Smooth muscle cell (in vitro differentiated cells): ENCODE results near the gene BEX3. TPM values are rescaled to one million over a fixed set of nuclear protein-coding genes. Genes with fewer than 3 reads are reported as not detected.

Source experiments
- DNase-seq: peaks from one replicate; lab custom pipeline; 2025; ENCODE audit not compliant: unreplicated experiment; lab: John Stamatoyannopoulos, UW
- H2AFZ ChIP-seq: fragments of 200-600 bp; sonication (generic); 2 replicates; pipeline ENCODE4 v1.6.0; 2016; ENCODE audit warnings: antibody characterized with exemption, low read depth, mild to moderate bottlenecking
- H3F3A ChIP-seq: fragments of 200-600 bp; sonication (generic); 2 replicates; pipeline ENCODE4 v1.6.0; 2017; ENCODE audit warnings: antibody characterized with exemption, low read depth
- H3K27ac ChIP-seq: fragments of 200-600 bp; sonication (generic); 2 replicates; pipeline ENCODE4 v1.5.1; 2016; ENCODE audit warnings: low read depth, mild to moderate bottlenecking
- H3K27me3 ChIP-seq: fragments of 200-600 bp; sonication (generic); 2 replicates; pipeline ENCODE4 v1.6.1; 2016; ENCODE audit warnings: low read depth, mild to moderate bottlenecking
- H3K36me3 ChIP-seq: fragments of 200-600 bp; sonication (generic); 2 replicates; pipeline ENCODE4 v1.5.1; 2016; ENCODE audit warnings: low read depth
- H3K4me1 ChIP-seq: fragments of 200-600 bp; sonication (generic); 2 replicates; pipeline ENCODE4 v1.5.1; 2016; ENCODE audit warnings: low read depth
- H3K4me2 ChIP-seq: fragments of 200-600 bp; sonication (generic); 2 replicates; pipeline ENCODE4 v1.6.0; 2016; ENCODE audit warnings: mild to moderate bottlenecking
- H3K4me3 ChIP-seq: fragments of 200-600 bp; sonication (generic); 2 replicates; pipeline ENCODE4 v1.5.1; 2016; ENCODE audit warnings: mild to moderate bottlenecking
- H3K79me2 ChIP-seq: fragments of 200-600 bp; sonication (generic); 2 replicates; pipeline ENCODE4 v1.6.0; 2016; ENCODE audit warnings: low read depth, mild to moderate bottlenecking
- H3K9ac ChIP-seq: fragments of 200-600 bp; sonication (generic); 2 replicates; pipeline ENCODE4 v1.6.0; 2016; ENCODE audit warnings: low read depth
- H3K9me3 ChIP-seq: fragments of 200-600 bp; sonication (generic); replicated peaks from 2 replicates; pipeline ENCODE4 v1.5.1; 2016; ENCODE audit warnings: low read depth
- H4K20me1 ChIP-seq: fragments of 200-600 bp; sonication (generic); 2 replicates; pipeline ENCODE4 v1.6.0; 2016; ENCODE audit warnings: low read depth
- WGBS: methylation state at CpG from one replicate; pipeline ENCODE4 v1.1.7; 2016; ENCODE audit warnings: low lambda C conversion rate; 5-methylcytosine and 5-hydroxymethylcytosine counted together
- polyA plus RNA-seq: library from polyadenylated mRNA; unstranded; fragments of >200 nt; fragmentation: Nextera tagmentation; extraction: Ambion mirVana; gene quantifications from 2 replicates; pipeline ENCODE4 v1.2.1, GENCODE V29; 2016
- total RNA-seq: library from RNA; depleted of rRNA; stranded (reverse); fragments of >200 nt; gene quantifications from 2 replicates; pipeline ENCODE4 v1.2.3, GENCODE V29; 2014
- TF ChIP-seq, protein P1 (sequence below): fragments of 200-600 bp; sonication (generic); IDR thresholded peaks from 2 replicates; pipeline ENCODE4 v1.5.1; 2017; ENCODE audit warnings: borderline replicate concordance, mild to moderate bottlenecking, antibody characterized with exemption; ENCODE audit not compliant: insufficient read depth, poor library complexity, severe bottlenecking

Gene BEX3
- total and polyA plus RNA-seq, 2 experiments from 2014 or later: 259 to 554 TPM

DNA sequence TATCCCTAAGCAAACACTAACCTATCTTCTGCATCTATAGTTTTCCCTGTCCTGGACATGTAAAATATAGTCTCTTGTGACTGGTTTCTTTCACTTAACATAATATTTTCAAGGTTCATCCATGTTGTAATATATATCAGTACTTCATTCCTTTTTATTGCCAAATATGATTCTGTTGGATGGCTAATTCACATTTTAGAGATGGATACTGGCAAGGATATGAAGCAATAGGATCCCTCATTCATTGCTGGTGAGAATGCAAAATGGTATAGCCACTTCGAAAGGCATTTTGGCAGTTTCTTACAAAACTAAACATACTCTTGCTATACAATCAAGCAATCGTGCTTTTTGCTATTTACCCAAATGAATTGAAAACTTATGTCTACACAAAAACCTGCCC is 13.3 kb upstream of the BEX3 start:
- Histone ChIP-seq H3K27ac (no peak overlapping the region), H2AFZ (no peak overlapping the region), H3K79me2 (peaks cover under 1% of the 10 kb centered on the region), H3K9me3 (no peaks in the 10 kb centered on the region), H4K20me1 (peaks cover 6% of the 10 kb centered on the region), H3K36me3 (no peaks in the 10 kb centered on the region), H3K27me3 (no peaks in the 10 kb centered on the region), H3K9ac (no peak overlapping the region), H3K4me1 (peaks cover 2% of the 10 kb centered on the region), H3K4me2 (no peak overlapping the region), H3F3A (no peaks in the 10 kb centered on the region), H3K4me3 (no peak overlapping the region)
- DNase-seq: no peak
- TF ChIP-seq, protein P1, sequence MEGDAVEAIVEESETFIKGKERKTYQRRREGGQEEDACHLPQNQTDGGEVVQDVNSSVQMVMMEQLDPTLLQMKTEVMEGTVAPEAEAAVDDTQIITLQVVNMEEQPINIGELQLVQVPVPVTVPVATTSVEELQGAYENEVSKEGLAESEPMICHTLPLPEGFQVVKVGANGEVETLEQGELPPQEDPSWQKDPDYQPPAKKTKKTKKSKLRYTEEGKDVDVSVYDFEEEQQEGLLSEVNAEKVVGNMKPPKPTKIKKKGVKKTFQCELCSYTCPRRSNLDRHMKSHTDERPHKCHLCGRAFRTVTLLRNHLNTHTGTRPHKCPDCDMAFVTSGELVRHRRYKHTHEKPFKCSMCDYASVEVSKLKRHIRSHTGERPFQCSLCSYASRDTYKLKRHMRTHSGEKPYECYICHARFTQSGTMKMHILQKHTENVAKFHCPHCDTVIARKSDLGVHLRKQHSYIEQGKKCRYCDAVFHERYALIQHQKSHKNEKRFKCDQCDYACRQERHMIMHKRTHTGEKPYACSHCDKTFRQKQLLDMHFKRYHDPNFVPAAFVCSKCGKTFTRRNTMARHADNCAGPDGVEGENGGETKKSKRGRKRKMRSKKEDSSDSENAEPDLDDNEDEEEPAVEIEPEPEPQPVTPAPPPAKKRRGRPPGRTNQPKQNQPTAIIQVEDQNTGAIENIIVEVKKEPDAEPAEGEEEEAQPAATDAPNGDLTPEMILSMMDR: no peak
- WGBS: 85% methylated on average over 2 of the region's 2 CpGs

DNA sequence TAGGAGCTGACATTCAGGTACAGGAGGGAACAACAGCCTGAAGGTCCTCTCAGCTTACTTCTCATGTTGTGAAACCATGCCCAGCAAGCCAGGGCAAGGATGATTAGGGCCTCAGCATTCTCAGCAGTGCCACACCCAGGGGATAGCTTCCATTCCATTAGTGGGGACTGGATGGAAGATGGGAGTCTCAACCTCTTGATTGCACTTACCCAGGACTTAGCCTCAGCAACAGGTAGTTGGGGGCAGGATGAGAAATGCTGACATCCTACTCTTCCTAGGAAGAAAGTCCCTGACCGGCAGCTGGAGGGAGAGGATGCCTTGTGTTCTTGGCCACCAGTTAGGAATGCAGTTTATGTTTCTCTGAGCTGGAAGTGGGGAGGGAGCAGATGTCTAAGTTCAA is 8.8 kb upstream of the BEX3 start:
- no peak overlapping the region for H3K4me2 ChIP-seq
- H3K4me1 ChIP-seq: no peaks in the 10 kb centered on the region
- 64% methylated on average over 1 of the region's 1 CpG for WGBS
- H3K9ac ChIP-seq: no peak overlapping the region
- DNase-seq: no peak
- no peak overlapping the region for H2AFZ ChIP-seq
- H3K27me3 ChIP-seq: no peaks in the 10 kb centered on the region
- no peaks in the 10 kb centered on the region for H3K36me3 ChIP-seq
- no peak overlapping the region for H3K27ac ChIP-seq
- H3K9me3 ChIP-seq: no peaks in the 10 kb centered on the region
- H3K79me2 ChIP-seq: no peaks in the 10 kb centered on the region
- H3K4me3 ChIP-seq: no peak overlapping the region
- TF ChIP-seq, protein P1: no peak
- no peaks in the 10 kb centered on the region for H3F3A ChIP-seq
- no peaks in the 10 kb centered on the region for H4K20me1 ChIP-seq

DNA sequence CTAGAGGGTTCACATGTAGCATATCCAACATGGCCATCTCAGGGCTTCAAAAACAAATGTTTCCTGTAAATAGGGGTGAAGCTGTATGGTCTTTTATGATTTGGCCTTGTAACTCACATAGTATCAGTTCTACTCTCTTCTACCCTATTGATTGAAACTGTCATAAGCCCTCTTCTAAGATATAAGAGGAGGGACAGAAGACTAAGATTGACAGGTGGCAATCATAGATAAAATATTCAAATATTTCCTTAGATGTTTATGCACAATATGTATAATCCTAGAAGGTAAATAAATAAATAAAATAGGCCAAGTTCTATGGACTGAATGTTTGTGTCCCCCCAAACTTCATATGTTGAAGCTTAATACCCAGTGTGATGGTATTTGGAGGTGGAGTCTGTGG is 6.9 kb upstream of the BEX3 start:
- TF ChIP-seq, protein P1: no peak
- no peaks in the 10 kb centered on the region for H3K36me3 ChIP-seq
- no peak overlapping the region for H3K27ac ChIP-seq
- H3F3A ChIP-seq: no peaks in the 10 kb centered on the region
- no peaks in the 10 kb centered on the region for H4K20me1 ChIP-seq
- H2AFZ ChIP-seq: no peak overlapping the region
- no peak overlapping the region for H3K4me3 ChIP-seq
- no peak overlapping the region for H3K4me2 ChIP-seq
- H3K4me1 ChIP-seq: no peaks in the 10 kb centered on the region
- H3K9me3 ChIP-seq: no peaks in the 10 kb centered on the region
- DNase-seq: no peak
- H3K9ac ChIP-seq: no peak overlapping the region
- H3K79me2 ChIP-seq: no peaks in the 10 kb centered on the region
- no peaks in the 10 kb centered on the region for H3K27me3 ChIP-seq

DNA sequence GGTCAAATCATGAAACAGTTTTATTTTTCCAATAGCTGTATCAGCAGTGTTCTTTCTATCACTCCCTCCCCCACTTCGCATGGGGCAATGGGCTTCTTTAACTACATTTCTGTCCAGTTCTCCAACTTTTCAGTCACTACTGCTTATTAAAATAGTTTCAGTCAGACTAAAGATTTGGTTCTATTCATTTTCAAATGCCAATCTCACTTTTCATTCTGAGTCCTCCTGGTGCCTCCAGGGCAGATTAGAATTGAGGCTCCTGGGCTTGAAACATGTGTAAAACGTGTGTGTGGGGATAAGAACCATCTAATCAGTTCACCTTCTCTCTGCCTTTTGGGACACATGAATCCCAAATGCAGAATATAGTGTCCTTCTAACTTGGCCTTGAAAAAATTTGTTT is 3.5 kb upstream of the BEX3 start:
- WGBS: 48% methylated on average over 2 of the region's 2 CpGs
- H3K4me2 ChIP-seq: no peak overlapping the region

More for the DNA sequence above, 3.5 kb upstream of the BEX3 start:
- TF ChIP-seq, protein P1: no peak
- H3K4me3 ChIP-seq: no peak overlapping the region
- no peak overlapping the region for H3K27ac ChIP-seq
- H2AFZ ChIP-seq: no peak overlapping the region
- no peaks in the 10 kb centered on the region for H3K4me1 ChIP-seq
- no peaks in the 10 kb centered on the region for H3K27me3 ChIP-seq
- H3K79me2 ChIP-seq: peaks cover 11% of the 10 kb centered on the region
- no peaks in the 10 kb centered on the region for H3K36me3 ChIP-seq
- DNase-seq: no peak
- no peaks in the 10 kb centered on the region for H3F3A ChIP-seq
- H3K9me3 ChIP-seq: no peaks in the 10 kb centered on the region
- H3K9ac ChIP-seq: no peak overlapping the region
- no peaks in the 10 kb centered on the region for H4K20me1 ChIP-seq
